ENCODE results near the gene TMC3. TPM values are rescaled to one million over a fixed set of nuclear protein-coding genes. Genes with fewer than 3 reads are reported as not detected.

The TMC3 gene
- total and polyA plus RNA-seq, 9 of the 15 experiments (the other 6 are each of a cell fraction or from before 2014, with no cell fraction given): 0.01 to 0.14 TPM; not detected in 7

DNA sequence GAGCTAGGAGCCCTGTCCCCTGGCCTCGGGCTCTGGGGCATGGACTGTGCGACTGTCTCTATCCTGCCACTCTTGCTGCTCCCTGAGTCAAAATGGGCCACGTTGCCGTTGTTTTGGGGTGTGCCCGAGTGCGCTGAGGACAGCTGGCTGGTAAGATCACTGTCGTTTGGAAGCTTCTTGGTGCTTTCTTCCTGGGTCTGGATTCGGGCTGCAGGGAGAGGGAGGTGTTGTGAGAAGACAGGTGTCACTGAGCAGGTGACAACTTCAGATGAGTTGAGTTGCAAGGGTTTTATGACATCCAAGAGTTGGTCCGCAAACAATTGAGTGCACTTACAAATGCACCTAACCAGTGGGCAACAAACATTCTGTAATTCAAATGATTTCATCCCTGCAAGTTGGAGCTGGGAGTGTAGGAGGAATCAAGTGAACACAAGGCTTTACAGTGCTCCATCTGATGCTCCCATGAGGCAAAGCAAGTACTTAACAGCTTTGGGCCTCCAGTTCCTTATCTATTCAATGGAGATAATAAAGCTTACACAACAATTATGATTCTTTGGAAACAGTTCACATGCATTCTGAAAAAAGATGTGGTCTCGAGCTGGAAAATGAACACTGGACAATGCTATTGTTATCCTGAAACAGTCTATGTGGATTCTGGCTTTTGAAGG, 39.1 kb downstream of the TMC3 start:
- H3K9ac ChIP-seq (ENCODE audit: insufficient read depth in 1 of 2, low read depth in 2 of 2, low read length in 2 of 2): 0 out of 4 replicates have a peak overlapping the region, but pooled peaks of 1 of the 2 experiments have one; percentile 28
- H3K4me3 ChIP-seq: no peak overlapping the region
- H3K4me2 ChIP-seq (ENCODE audit: insufficient read depth, low read length): no peak overlapping the region
- H3K9me3 ChIP-seq (replicated peaks; ENCODE audit: control insufficient read depth, insufficient read depth, low read depth, low read length): no peaks in the 10 kb centered on the region
- ATAC-seq (no peak), FAIRE-seq (no peak), DNase-seq (ENCODE audit: extremely low read depth in 1 of 4, low spot score in 3 of 4) (no peak)
- TF ChIP-seq ZZZ3 (IDR thresholded peaks at IDR 0.05): no peak
- no peak for TF ChIP-seq MED1 (CRISPR knock-in tag; IDR thresholded peaks at IDR 0.05; ENCODE audit: borderline replicate concordance)
- no peak for TF ChIP-seq ZFP1 (CRISPR knock-in tag; IDR thresholded peaks at IDR 0.05)
- no peak for TF ChIP-seq CEBPG (CRISPR knock-in tag; IDR thresholded peaks at IDR 0.05)
- TF ChIP-seq CEBPG (tag; conservative IDR thresholded peaks at IDR 0.05 in 1 of 2, IDR thresholded peaks at IDR 0.05 in 1 of 2): 0 out of 4 replicates have a peak, but pooled peaks of 1 of the 2 experiments have one; percentile 16
- TF ChIP-seq ZNF589 (CRISPR knock-in tag; IDR thresholded peaks at IDR 0.05; ENCODE audit: low read depth): no peak
- no peaks in the 10 kb centered on the region for H3K79me2 ChIP-seq (ENCODE audit: control insufficient read depth, insufficient read depth, low read length)
- H3K27me3 ChIP-seq (ENCODE audit: control insufficient read depth in 2 of 2, insufficient read depth in 2 of 2, low read length in 2 of 2): peaks cover 0 to 14% of the 10 kb centered on the region in 2 experiments; a peak in 1 of 5 replicates
- peaks cover 4 to 9% of the 10 kb centered on the region in 2 experiments; a peak in 2 of 5 replicates for H3K4me1 ChIP-seq (replicated peaks in 1 of 2; ENCODE audit: control insufficient read depth in 2 of 2, insufficient read depth in 2 of 2, low read length in 2 of 2)
- H2AFZ ChIP-seq (ENCODE audit: low read depth, low read length): no peak overlapping the region
- no TSS peak for BruUV-seq (replicated peaks)
- no peak overlapping the region for H3K27ac ChIP-seq (ENCODE audit: extremely low read depth, low read depth, low read length)
- ChIA-PET CTCF (ENCODE audit: low intra/inter-chr PET ratio) (interaction anchor here (0.9 kb wide), 1 partner anchor 357 kb away, joined by 4 read pairs; no protein-coding TSS in a partner anchor), POLR2A (interaction anchor here (0.6 to 2.2 kb wide), 4 partner anchors 8 to 86 kb away, joined by 3 to 9 read pairs (median 4); partner anchors contain the start of gene STARD5)
- in situ Hi-C loops (cut with MboI) (no loop called here), intact Hi-C loops (cut with micrococcal nuclease) (loop anchor here (1.0 kb wide), 1 partner anchor 60 kb away; no protein-coding TSS in a partner anchor)
- H4K20me1 ChIP-seq (replicated peaks; ENCODE audit: control insufficient read depth, insufficient read depth, low read length): no peaks in the 10 kb centered on the region
- 32% methylated on average over 9 of the region's 10 CpGs for WGBS (ENCODE audit: insufficient coverage, low coverage, missing lambda C conversion rate)
- no peaks in the 10 kb centered on the region for H3K9me1 ChIP-seq (ENCODE audit: control insufficient read depth, insufficient read depth, low read length)
- H3K36me3 ChIP-seq (ENCODE audit: control insufficient read depth, insufficient read depth, low read length): no peaks in the 10 kb centered on the region
